GM04503 (cell line): ENCODE measurements around the gene CTH.
"Not testable (repeated sequence)": the region's sequence is repeated elsewhere in the genome, so short reads cannot be mapped to it uniquely, and the experiment has no call there.

Experiments used
- DNase-seq: peaks from one replicate; pipeline ENCODE4 v3.0.0-alpha.2; 2012; ENCODE audit warnings: low read depth

CTH gene

DNA sequence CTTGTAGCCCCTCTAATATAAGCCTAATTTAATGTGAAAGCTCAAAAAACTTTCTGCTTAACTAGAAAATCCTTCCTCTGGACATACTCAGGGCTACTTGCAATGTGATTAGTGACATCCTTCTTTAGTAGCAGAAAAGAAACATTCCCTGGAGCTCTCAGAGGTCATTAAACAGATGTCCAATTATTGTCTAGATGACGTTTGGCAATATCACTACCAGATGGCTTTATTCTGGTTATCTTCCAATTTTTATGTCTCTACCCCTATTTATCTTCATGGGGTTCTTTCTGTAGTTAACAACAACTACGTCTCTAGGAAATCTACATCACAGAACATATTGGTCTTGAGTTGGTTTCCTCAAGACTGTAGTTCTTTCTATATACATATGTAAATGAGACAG is 44.2 kb downstream of the CTH start:
- DNase-seq, result no peak

DNA sequence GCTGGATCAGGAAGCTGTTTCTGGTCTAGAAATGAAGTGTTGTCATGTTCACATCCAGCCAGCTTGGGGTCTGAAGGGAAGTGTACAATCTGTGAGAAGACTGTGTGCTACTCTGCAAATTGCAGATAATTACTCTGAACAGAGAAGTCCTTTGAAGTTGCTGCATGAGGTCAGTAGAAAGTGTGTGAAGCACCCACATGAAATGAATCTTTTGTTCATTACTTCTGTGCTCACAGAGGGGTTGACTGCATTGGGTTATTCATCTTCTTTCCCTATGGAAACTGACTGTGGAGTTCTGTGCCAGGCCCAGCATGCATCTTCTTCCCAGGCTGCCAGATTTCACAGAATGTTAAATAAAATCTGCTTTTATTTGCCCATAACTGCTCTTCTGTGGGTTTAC is 47.1 kb downstream of the CTH start:
- DNase-seq, result no peak

DNA sequence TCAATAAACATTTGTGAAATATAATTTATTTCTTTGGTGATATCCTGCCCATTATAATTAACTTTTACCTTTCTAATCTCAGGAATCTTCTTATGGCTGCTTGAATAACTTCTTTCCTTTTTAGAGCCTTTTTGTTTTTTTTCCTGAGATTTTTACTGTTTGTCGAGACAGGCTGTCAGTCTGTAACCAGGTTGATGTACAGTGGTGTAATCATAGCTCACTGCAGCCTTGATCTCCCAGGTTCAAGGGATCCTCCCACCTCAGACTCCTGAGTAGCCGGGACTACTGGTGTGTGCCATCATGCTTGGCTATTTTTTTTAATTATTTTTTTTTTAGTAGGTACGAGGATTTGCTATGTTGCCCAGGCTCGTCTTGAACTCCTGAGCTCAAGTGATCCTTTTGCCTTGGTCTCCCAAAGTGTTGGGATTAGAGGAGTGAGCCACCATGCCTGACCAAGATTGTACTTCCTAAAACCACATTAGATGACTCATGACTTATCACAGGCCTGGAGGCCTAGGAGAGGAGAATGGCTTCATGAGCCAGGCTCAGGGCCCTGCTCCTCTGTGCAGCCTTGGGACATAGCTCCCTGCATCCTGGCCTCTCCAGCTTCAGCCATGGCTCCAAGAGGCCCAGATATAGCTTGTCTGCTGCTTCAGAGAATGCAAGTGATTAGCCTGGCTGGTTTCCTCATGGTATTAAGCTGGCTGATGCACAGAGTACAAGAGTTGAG is 48.6 kb downstream of the CTH start:
- DNase-seq, result no peak

DNA sequence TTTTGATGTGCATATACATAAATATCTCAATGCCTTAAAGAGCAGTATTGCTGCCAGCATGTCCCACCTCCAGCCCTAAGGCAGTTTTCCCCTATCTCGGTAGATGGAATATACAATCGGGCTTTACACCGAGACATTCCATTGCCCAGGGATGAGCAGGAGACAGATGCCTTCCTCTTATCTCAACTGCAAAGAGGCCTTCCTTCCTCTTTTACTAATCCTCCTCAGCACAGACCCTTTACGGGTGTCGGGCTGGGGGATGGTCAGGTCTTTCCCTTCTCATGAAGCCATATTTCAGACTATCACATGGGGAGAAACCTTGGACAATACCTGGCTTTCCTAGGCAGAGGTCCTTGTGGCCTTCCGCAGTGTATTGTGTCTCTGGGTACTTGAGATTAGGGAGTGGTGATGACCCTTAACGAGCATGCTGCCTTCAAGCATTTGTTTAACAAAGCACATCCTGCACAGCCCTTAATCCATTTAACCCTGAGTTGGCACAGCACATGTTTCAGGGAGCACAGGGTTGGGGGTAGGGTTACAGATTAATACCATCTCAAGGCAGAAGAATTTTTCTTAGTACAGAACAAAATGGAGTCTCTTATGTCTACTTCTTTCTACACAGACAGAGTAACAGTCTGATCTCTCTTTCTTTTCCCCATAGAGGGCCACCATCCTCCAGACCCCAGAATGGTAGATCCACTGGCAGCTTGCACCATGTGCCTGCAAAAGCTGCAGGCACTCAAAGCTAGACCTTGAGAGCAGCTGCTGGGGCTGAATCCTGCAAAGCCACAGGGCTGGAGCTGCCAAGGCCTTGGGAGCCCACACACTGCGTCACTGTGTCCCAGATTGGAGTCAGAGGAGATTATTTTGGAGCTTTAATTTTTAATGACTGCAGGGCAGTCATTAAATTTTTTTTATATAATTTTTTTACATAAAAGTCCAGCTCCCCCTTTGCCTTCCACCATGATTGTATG is 50.0 kb downstream of the CTH start:
- not testable (repeated sequence) for DNase-seq

DNA sequence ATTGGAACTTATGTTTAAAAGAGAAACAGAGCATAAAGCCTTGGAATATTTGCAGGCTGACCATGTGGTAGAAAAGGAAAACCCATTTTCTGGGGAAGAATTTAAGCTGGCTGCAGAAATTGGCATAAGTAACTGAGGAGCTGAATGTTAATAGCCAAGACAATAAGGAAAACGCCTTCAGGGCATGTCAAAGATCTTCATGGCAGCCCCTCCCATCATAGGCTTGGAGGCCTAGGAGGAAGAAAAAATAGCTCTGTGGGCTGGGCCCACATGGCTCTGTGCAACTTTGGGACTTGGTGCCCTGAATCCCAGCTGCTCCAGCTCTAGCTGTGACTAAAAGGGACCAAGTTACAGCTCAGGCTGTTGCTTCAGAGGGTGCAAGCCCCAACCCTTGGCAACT is 51.5 kb downstream of the CTH start:
- no peak for DNase-seq

DNA sequence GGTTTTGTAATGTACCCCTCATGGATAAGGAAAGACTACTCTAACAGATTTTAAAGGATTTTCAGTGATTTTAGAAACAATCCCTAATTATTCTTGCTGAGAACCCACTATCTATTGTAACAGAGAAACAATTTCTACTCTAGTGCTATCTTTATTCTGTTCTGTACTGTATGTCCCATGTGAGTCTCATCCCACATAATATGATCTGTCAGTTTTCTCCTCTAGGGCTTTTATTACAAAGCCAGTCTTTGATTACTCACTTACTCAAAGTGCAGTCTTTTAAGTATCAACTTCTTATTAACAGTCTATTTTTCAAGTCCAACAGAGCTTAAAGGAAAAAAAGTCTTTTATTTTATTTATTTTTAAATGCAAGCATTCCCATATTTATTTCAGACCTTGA is 54.8 kb downstream of the CTH start:
- no peak for DNase-seq

DNA sequence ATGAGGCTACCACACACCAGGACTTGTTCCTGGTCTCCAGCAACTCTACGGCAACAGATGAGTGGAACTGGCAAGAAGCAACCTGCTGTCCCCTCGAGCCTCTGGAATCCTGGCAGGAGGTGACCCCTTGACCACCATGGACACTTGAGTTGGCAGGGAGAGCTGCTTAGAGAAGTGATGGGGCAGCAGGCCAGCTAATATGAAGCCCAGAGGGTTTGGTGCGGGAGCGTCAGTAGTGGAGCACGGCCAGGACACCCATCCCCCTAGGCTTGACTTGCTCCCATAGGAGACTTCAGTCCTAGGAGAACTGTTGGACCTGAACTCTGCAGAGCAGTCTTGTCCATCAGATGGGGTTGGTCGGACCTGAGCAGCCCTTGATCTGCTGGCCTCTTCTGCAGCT is 56.5 kb downstream of the CTH start:
- DNase-seq, result no peak

DNA sequence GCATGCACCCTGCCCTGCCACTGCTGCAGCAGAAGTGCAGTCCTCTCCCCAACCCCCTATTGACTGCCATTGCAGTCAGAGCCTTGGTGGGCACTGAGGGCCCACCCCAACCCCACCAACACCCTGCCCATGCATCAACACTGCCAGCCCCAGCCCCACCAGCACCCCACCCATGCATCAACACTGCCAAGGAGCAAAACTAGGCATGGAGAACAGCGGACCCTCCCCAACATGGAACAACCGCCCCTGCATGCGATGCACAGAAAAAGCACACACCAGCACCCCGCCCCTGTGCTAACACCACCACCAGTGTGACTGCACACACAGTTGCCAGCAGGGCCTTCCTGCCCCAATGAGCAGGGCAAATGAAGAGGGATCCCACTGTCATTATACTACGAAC is 57.1 kb downstream of the CTH start:
- no peak for DNase-seq

DNA sequence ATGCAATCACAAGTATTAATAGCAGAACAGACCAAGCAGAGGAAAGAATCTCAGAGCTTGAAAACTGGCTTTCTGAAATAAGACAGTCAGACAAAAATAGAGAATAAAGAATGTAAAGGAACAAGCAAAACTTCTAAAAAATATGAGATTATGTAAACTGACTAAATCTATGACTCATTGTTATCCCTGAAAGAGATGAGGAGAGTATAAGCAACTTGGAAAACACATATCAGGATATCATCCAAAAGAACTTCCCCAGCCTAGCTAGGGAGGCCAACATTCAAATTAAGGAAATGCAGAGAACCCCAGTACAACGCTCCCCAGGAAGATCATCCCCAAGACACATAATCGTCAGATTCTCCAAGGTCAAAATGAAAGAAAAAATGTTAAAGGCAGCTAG is 58.1 kb downstream of the CTH start:
- DNase-seq, result not testable (repeated sequence)

DNA sequence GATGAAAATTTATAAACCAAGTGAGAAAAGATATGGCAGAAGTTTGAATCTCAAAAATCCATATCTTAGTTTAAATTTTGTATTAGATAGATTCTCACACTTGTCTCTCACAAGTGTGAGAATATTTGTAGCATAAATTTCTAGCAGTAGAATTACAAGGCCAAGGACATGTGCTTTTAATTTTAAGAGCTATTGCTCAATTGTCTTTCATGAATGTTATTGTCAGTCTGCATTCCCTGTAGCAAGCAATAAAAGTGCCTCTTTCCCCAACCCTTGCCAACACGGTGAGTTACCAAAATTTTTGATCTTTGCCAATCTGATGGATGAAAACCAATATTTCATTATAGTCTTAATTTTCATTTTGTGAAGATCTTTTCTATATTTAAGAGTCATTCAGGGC is 64.0 kb downstream of the CTH start:
- DNase-seq, result no peak

DNA sequence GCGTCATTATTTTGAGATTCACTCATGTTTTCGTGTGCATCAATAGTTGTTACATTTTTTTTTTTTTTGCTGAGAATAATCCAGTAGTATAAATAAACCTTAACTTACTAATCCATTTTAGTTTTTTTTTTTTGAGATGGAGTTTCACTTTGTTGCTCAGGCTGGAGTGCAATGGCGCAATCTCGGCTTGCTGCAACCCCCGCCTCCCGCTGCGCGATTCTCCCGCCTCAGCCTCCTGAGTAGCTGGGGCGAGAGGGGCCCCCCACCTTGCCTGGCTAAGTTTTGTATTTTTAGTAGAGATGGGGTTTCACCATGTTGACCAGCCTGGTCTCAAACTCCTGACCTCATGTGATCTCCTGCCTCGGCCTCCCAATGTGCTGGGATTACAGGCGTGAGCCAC is 66.0 kb downstream of the CTH start:
- DNase-seq, result no peak

DNA sequence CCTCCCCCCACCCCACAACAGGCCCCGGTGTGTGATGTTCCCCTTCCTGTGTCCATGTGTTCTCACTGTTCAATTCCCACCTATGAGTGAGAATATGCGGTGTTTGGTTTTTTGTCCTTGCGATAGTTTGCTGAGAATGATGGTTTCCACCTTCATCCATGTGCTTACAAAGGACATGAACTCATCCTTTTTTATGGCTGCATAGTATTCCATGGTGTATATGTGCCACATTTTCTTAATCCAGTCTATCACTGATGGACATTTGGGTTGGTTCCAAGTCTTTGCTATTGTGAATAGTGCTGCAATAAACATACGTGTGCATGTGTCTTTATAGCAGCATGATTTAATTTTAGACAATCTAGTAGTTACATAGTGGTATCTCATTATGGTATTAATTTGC is 66.8 kb downstream of the CTH start:
- not testable (repeated sequence) for DNase-seq

DNA sequence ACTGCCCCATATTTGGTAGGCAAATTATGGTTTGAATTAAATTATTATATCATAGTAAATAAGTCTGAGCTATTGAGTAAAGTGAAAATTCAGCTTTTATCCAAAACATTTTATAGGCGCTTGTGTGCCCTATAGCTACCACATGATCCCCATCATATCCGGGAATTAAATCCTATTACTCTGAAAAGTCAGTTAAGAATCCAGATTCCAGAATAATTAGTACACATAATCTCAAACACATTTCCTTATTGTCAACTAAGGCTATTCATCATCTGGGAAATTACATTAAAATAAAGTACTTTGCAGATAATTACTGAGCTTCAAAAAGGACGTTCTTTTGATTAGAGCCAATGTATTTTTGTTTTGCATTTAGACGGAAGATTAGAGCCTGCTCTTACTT is 72.3 kb downstream of the CTH start:
- DNase-seq, result no peak

DNA sequence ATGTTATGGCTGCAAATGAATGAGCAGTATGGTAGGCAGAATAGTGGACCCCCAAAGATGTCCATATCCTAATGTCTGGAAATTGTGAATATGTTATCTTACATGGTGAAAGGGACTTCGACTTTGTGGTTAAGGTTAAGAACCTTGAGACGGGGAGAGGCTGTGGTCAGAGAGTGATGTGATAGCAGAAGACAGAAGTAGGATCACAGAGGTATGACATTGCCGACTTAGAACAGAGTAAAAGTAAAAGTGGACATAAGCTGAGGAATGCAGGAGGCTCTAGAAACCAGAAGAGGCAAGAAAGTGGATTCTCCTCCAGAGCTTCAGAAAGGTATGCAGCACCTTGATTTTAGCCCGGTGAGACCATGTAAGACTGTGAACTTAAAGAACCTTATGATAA is 74.6 kb downstream of the CTH start:
- DNase-seq, result no peak

DNA sequence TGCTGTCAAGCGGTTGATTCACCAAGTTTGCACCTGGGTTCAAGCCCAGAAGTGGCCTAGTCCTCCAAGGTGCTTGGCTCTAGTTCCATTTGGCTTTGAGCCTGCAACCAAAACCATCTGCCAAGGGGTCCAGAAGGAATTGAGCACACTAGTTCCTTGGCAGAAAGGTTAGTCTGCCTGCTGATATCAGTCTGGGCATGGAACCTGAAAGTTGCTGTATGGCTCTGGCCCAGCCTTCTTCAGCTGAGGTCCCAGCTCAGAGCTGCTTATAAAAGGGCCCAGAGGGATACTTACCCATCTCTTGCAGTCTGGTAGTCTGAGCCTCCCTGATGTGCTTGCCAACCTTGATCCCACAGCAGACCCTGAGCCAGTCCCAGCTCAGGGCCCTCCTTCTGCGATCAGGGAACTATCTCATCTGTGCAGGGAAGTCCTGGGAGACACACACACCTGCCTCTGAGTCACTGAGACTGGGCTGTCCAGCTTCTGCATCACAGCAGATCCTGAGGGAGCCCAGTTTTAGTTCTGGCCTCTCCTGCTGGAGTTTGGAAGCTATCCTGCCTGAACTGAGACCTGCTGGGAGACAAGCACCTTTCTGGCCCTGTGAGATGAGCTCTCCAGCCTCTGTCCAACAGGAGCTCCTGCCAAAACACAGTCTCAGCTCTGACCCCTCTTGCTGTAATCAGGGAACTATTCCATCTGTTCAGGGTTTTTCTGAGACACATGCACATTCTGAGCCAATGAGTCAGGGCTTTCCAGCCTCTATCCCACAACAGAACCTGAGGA is 75.8 kb downstream of the CTH start:
- DNase-seq, result peak; percentile 72

DNA sequence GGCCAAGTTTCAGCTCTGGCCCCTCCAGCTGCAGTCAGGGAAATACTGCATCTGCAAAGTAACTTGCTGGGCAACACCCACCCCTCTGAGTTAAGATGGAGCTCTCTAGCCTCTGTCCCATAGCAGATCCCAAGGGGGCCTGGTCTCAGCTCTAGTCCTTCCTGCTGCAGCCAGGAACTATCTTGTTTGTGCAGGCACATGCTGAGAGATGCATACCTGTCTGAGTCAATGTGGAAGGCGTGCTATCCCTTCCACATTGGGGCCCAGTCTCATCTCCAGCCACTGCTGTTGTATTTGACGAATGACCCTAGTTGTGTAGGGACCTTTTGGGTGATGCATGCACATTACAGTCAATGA is 76.4 kb downstream of the CTH start:
- no peak for DNase-seq

DNA sequence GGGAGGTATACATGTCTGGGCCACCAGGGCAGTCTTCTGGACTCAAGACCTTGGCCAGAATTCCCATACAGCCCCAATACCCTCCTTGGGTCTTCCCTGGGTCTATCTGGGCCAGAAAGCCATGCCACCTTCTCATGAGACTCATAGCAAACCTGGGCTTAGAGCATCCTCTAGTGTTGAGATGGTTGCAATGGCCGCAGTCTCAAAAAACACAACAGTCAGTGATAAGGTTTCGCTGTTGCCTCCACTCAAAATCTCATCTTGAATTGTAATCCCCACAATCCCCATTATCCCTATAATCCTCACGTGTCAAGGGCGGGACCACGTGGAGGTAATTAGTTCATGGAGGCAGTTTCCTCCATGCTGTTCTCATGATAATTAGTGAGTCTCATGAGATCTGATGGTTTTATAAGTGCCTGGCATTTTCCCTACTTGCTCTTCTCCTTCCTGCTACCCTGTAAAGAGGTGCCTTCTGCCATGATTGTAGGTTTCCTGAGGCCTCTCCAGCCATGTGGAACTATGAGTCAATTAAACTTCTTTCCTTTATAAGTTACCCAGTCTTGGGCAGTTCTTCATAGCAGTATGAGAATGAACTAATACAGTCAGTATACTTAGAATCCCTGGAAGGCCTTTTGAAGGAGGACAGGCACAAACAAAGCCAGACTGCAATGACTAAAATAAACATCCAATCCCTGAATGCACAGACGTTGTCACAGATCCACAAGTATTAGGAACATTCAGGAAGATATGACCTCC is 77.0 kb downstream of the CTH start:
- no peak for DNase-seq
